ENCODE data around the gene MSANTD2.

The MSANTD2 gene

DNA sequence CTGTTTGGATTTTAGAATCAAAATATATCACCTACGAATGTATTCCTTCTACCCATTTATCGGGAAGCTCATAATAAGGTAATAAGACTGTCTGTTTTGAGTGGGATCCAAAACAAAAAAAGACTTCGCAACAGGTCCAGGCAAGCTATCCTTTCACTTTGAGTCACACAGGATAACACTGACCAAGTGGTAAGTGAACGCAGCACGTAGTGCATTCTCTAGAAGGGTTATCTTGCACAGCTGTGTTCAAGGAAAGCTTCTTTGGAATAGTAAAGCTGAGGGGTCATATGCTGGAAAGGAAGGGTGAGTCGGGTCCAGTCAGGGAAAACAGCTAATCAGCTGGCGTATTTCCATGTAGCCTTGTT is 82.8 kb downstream of the MSANTD2 start:
- DNase-seq (ENCODE audit: low read depth) = no peak
- peak overlapping the region; percentile 44 for H3K4me3 ChIP-seq (ENCODE audit: low read depth, low read length)

DNA sequence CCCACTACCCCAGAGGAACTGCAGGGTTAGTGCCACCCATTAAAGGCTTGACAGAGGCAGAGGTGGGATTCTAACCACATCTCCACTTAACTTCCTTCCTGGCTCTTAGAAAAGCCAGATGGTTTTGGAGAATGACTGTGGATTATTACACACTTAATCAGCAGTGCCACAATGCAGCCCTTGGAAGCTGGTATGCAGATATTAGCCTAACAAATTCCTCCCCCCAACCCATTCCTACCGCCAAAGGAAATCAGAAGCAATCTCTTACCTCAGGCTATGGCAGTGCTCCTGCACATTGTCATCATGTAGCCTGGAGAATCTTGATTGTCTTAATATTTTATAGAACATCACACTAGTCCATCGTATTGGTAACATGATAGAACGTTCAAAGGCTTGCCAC is 83.6 kb downstream of the MSANTD2 start:
- H3K4me3 ChIP-seq (ENCODE audit: low read depth, low read length) = no peak overlapping the region
- no peak for DNase-seq (ENCODE audit: low read depth)

Measured in skeletal muscle cell (primary cell).